ENCODE measurements around the gene NFYB.

- TF ChIP-seq POLR2A (IDR thresholded peaks at IDR 0.05; ENCODE audit: low read depth, low read length), result peak; percentile 41
- no peak for TF ChIP-seq EZH2 (IDR thresholded peaks at IDR 0.05; ENCODE audit: borderline replicate concordance, low read depth, low read length, severe bottlenecking)
- TF ChIP-seq CTCF (IDR thresholded peaks at IDR 0.05; ENCODE audit: extremely low read depth in 1 of 2, insufficient read depth in 1 of 2, low read depth in 1 of 2, low read length in 2 of 2), result no peak
These were observed 759 bp downstream of the NFYB start for GRCh38 chr12:104137001-104137901.

All from endothelial cell of umbilical vein (primary cell).